AG09309 (cell line): ENCODE results near the gene CDH4.
A peak's percentile ranks its signal among the peaks of the same experiment; 100 is the strongest.

Experiments used
- DNase-seq: peaks from one replicate; pipeline ENCODE4 v3.0.0-alpha.2; 2010; ENCODE audit warnings: low read depth
- H3K4me3 ChIP-seq: 2 replicates; pipeline ENCODE4 v1.5.1; 2011; ENCODE audit warnings: mild to moderate bottlenecking, low read depth, low read length, moderate library complexity; ENCODE audit not compliant: control insufficient read depth
- TF ChIP-seq, protein P1 (sequence below): IDR thresholded peaks from 2 replicates; pipeline ENCODE4 v1.5.1; 2011; ENCODE audit warnings: mild to moderate bottlenecking, low read depth, low read length, inconsistent platforms; ENCODE audit not compliant: insufficient read depth, control insufficient read depth; ENCODE audit errors: missing control alignments

The CDH4 gene

GRCh38 chr20:61682114-61682995 lies 430.3 kb downstream of the CDH4 start:
- TF ChIP-seq, protein P1, sequence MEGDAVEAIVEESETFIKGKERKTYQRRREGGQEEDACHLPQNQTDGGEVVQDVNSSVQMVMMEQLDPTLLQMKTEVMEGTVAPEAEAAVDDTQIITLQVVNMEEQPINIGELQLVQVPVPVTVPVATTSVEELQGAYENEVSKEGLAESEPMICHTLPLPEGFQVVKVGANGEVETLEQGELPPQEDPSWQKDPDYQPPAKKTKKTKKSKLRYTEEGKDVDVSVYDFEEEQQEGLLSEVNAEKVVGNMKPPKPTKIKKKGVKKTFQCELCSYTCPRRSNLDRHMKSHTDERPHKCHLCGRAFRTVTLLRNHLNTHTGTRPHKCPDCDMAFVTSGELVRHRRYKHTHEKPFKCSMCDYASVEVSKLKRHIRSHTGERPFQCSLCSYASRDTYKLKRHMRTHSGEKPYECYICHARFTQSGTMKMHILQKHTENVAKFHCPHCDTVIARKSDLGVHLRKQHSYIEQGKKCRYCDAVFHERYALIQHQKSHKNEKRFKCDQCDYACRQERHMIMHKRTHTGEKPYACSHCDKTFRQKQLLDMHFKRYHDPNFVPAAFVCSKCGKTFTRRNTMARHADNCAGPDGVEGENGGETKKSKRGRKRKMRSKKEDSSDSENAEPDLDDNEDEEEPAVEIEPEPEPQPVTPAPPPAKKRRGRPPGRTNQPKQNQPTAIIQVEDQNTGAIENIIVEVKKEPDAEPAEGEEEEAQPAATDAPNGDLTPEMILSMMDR: no peak
- no peak overlapping the region for H3K4me3 ChIP-seq
- DNase-seq: no peak

GRCh38 chr20:61682996-61683681 lies 431.1 kb downstream of the CDH4 start:
- no peak overlapping the region for H3K4me3 ChIP-seq
- peak; percentile 46 for DNase-seq
- TF ChIP-seq, protein P1: no peak

DNA sequence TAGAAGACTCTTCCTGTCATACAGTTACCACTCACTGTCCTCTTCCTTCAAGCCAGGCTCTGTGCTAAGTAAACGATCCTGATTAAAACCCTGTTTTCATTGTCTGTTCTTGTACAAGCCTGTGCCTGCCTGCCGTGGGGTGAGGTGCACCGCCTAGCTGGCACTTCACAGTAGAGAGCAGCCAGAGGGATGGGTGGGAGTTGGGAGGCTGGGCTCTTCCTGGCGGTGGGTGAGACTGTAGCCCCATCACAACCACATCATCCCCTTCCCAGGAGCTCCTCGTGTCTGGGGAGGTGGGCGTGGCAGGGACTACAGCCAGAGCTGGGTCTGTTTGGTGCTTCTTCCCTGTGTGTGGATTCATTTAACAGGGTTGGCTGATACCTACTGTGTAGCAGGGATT lies 431.7 kb downstream of the CDH4 start:
- TF ChIP-seq, protein P1: no peak

DNA sequence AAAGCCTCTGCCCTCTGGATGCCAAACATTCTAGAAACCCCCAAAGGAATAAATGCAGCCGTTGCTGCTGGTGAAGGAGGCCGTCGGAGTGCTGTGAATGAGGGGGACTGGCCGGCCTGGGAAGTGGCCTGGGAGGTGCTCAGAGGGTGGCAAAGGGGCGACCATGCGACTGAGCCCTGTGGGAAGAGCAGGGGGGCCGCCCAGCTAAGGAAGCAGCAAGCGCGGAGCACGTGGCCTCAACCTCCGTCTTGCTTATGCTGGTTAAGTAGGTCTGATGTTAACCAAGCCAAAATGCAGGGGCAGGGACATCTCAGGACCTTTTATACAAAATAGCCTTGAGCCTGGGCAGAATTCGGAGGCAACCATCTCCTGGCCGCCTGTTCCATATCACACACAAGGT lies 432.1 kb downstream of the CDH4 start:
- no peak for DNase-seq
- H3K4me3 ChIP-seq: no peak overlapping the region
- TF ChIP-seq, protein P1: no peak

More for the DNA sequence above, 431.7 kb downstream of the CDH4 start:
- no peak overlapping the region for H3K4me3 ChIP-seq
- no peak for DNase-seq

DNA sequence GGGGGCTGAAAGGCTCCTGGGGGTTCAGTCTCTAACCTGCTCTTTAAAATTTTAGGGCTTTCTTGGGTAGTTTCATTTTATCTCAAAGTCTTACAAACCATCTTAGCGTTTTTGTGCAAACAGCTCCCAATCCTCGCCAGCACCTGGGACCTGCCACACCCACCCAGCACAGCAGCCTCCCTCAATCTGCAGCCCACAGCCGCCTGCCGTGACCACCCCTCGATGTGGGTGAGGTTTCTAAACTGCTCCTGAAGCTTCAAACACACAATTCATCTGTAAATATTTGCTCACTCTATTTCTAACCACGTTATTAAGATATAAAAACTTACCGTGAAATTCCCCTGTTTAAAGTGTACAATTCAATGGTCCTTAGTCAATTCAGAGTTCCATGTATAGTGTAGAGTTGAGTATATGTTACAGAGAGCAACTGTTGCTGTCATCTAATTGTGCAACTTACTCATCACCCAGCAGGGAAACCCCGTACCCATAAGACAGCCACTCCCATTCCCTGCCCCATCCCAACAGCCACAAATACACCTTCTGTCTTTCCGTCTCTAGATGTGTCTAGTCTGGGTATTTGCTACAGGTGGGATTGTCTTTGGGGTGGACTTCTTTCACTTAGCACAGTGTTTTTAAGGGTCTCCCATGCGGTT lies 432.6 kb downstream of the CDH4 start:
- TF ChIP-seq, protein P1: no peak
- DNase-seq: no peak
- no peak overlapping the region for H3K4me3 ChIP-seq

DNA sequence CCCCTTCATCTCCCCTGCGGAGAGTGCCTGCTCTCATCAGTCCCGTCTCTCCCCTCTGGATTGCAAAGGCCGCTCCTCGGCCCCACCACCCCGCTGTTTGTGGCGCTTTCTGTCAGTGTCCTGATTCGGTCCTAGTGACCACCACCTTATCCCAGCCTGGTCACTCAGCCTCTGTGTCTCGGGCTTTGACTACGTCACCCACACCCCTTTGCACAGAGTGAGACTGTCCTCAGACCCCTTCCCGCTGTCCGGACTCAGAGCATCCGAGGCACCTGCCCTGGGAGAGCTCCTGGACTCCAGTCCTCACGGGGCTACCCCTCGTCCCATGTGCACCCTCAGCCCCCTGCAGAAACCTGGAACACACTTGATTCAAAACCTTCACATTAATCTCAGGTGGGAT lies 433.4 kb downstream of the CDH4 start:
- no peak for DNase-seq
- TF ChIP-seq, protein P1: no peak
- no peak overlapping the region for H3K4me3 ChIP-seq
